Tibial artery (tissue), 4 donors: ENCODE results near the gene COL16A1.
A peak's percentile ranks its signal among the peaks of the same experiment; 100 is the strongest.

Experiments used
- DNase-seq, 2 donors: peaks; one replicate each; pipeline ENCODE4 v3.0.0-alpha.2; 2019
- H3K27ac ChIP-seq, 2 donors: fragments of 200-600 bp; sonication (generic) in 1 of 2; 1 replicate in 1 of 2; 2 replicates in 1 of 2; pipeline ENCODE4 v1.5.1; 2018 to 2019; ENCODE audit warnings: mild to moderate bottlenecking in 1 of 2
- H3K27me3 ChIP-seq, 2 donors: fragments of 200-600 bp; sonication (generic) in 1 of 2; one replicate each; pipeline versions ENCODE4 v1.5.1 to v1.6.0; 2016 to 2019
- H3K36me3 ChIP-seq, 3 donors: fragments of 200-600 bp; sonication (generic) in 2 of 3; one replicate each; pipeline ENCODE4 v1.5.1; 2016 to 2019; ENCODE audit warnings: mild to moderate bottlenecking in 2 of 3
- H3K4me1 ChIP-seq, 4 donors: fragments of 200-600 bp; sonication (generic) in 2 of 4; 1 replicate in 3 of 4; 2 replicates in 1 of 4; pipeline ENCODE4 v1.5.1; 2016 to 2019
- H3K4me3 ChIP-seq, 2 donors: fragments of 200-600 bp; sonication (generic) in 1 of 2; 1 replicate in 1 of 2; 2 replicates in 1 of 2; pipeline ENCODE4 v1.5.1; 2018 to 2019; ENCODE audit warnings: mild to moderate bottlenecking in 2 of 2
- H3K9me3 ChIP-seq, 3 donors: fragments of 200-600 bp; sonication (generic) in 1 of 3; one replicate each; pipeline ENCODE4 v1.5.1; 2016 to 2019
- CTCF ChIP-seq, 2 experiments: fragments of 200-600 bp in 1 of 2; fragments of 450-650 bp in 1 of 2; IDR thresholded peaks; one replicate each; pipeline ENCODE4 v1.5.1; 2017 to 2019; ENCODE audit warnings: antibody characterized with exemption in 2 of 2, mild to moderate bottlenecking in 1 of 2, moderate library complexity in 1 of 2
- intact Hi-C: fragments of 100-400 bp; cut with DNase I; formaldehyde crosslinking; loops from one replicate; pipeline ENCODE4 v1.15.0; 2023; ENCODE audit warnings: low total_unique reads

The COL16A1 gene

GRCh38 chr1:31677949-31678348, 25.9 kb downstream of the COL16A1 start:
- Histone ChIP-seq H3K36me3 (peaks cover 0 to 63% (median 30%) of the 10 kb centered on the region in 3 donors), H3K27ac (no peak overlapping the region), H3K4me3 (no peak overlapping the region), H3K4me1 (peaks cover 0 to 26% (median 24%) of the 10 kb centered on the region in 4 donors), H3K27me3 (no peaks in the 10 kb centered on the region), H3K9me3 (no peaks in the 10 kb centered on the region)
- TF ChIP-seq CTCF (IDR thresholded peaks at IDR 0.05), result no peak
- no peak for DNase-seq
- intact Hi-C loops, result no loop called here

- Histone ChIP-seq H3K4me1 (peaks cover 0 to 31% (median 29%) of the 10 kb centered on the region in 4 donors), H3K27ac (no peak overlapping the region), H3K4me3 (no peak overlapping the region), H3K27me3 (no peaks in the 10 kb centered on the region), H3K9me3 (no peaks in the 10 kb centered on the region), H3K36me3 (peaks cover 0 to 57% (median 26%) of the 10 kb centered on the region in 3 donors)
- no peak for TF ChIP-seq CTCF (IDR thresholded peaks at IDR 0.05)
- DNase-seq, result no peak
- intact Hi-C loops, result no loop called here
Measured at GRCh38 chr1:31677401-31677800, 26.4 kb downstream of the COL16A1 start.

- H3K4me3 ChIP-seq, result no peak overlapping the region
- TF ChIP-seq CTCF (IDR thresholded peaks at IDR 0.05), result no peak
- H3K36me3 ChIP-seq, result peaks cover 0 to 54% (median 20%) of the 10 kb centered on the region in 3 donors
- intact Hi-C loops, result no loop called here
- peaks cover 4 to 48% (median 41%) of the 10 kb centered on the region in 4 donors for H3K4me1 ChIP-seq
- DNase-seq, result no peak
- peak overlapping the region; percentile 47 to 89 for H3K27ac ChIP-seq
- no peaks in the 10 kb centered on the region for H3K9me3 ChIP-seq
- no peaks in the 10 kb centered on the region for H3K27me3 ChIP-seq
Measured at GRCh38 chr1:31675756-31676155, 28.1 kb downstream of the COL16A1 start.

GRCh38 chr1:31675161-31675560, 28.7 kb downstream of the COL16A1 start:
- Histone ChIP-seq H3K4me1 (peaks cover 4 to 53% (median 45%) of the 10 kb centered on the region in 4 donors), H3K36me3 (peaks cover 0 to 48% (median 18%) of the 10 kb centered on the region in 3 donors), H3K27me3 (no peaks in the 10 kb centered on the region), H3K4me3 (no peak overlapping the region), H3K27ac (peak overlapping the region; percentile 47 to 89), H3K9me3 (no peaks in the 10 kb centered on the region)
- intact Hi-C loops, result no loop called here
- DNase-seq, result no peak
- no peak for TF ChIP-seq CTCF (IDR thresholded peaks at IDR 0.05)

- no peak overlapping the region for H3K4me3 ChIP-seq
- peaks cover 0 to 43% (median 13%) of the 10 kb centered on the region in 3 donors for H3K36me3 ChIP-seq
- peak overlapping the region; percentile 88 to 89 for H3K27ac ChIP-seq
- H3K4me1 ChIP-seq, result peaks cover 6 to 59% (median 51%) of the 10 kb centered on the region in 4 donors
- H3K9me3 ChIP-seq, result no peaks in the 10 kb centered on the region
- DNase-seq, result no peak
- no peak for TF ChIP-seq CTCF (IDR thresholded peaks at IDR 0.05)
- intact Hi-C loops, result loop anchor here (5.0 kb wide), 1 partner anchor 43 kb away; no protein-coding TSS in a partner anchor
- no peaks in the 10 kb centered on the region for H3K27me3 ChIP-seq
Measured at GRCh38 chr1:31674626-31675025, 29.2 kb downstream of the COL16A1 start.

GRCh38 chr1:31673433-31673832, 30.4 kb downstream of the COL16A1 start:
- intact Hi-C loops, result loop anchor here (5.0 kb wide), 1 partner anchor 44 kb away; no protein-coding TSS in a partner anchor
- TF ChIP-seq CTCF (IDR thresholded peaks at IDR 0.05), result no peak
- H3K4me1 ChIP-seq, result peaks cover 8 to 69% (median 61%) of the 10 kb centered on the region in 4 donors
- H3K9me3 ChIP-seq, result no peaks in the 10 kb centered on the region
- DNase-seq, result no peak
- peaks cover 0 to 31% (median 7%) of the 10 kb centered on the region in 3 donors for H3K36me3 ChIP-seq
- H3K27ac ChIP-seq, result peak overlapping the region; percentile 88 to 89
- H3K27me3 ChIP-seq, result no peaks in the 10 kb centered on the region
- no peak overlapping the region for H3K4me3 ChIP-seq
